Effector memory CD8-positive, alpha-beta T cell (primary cell): ENCODE measurements around the gene PDLIM5.
"Not testable (repeated sequence)": the region's sequence is repeated elsewhere in the genome, so short reads cannot be mapped to it uniquely, and the experiment has no call there.

Experiments
- ATAC-seq: fragments of 150-1000 bp; cut with Tn5 transposase; replicated peaks from 2 replicates; pipeline ENCODE4 v1.10.0; 2021; ENCODE audit warnings: mild to moderate bottlenecking, moderate library complexity
- DNase-seq, 3 experiments: peaks; one replicate each; pipeline ENCODE4 v3.0.0; 2021
- H3K27ac Mint-ChIP-seq, 2 donors: one replicate each; pipeline ENCODE4 v1.8.0; 2022; ENCODE audit warnings: mild to moderate bottlenecking in 2 of 2, mixed read lengths in 2 of 2, moderate library complexity in 2 of 2
- H3K27me3 Mint-ChIP-seq, 2 donors: one replicate each; pipeline ENCODE4 v1.8.0; 2022; ENCODE audit warnings: mixed read lengths in 2 of 2
- H3K36me3 Mint-ChIP-seq: one replicate; pipeline ENCODE4 v1.8.0; 2022; ENCODE audit warnings: mild to moderate bottlenecking, moderate library complexity, mixed read lengths; ENCODE audit not compliant: insufficient read depth
- H3K4me1 Mint-ChIP-seq, 2 donors: one replicate each; pipeline ENCODE4 v1.8.0; 2022; ENCODE audit warnings: low read depth in 2 of 2, mixed read lengths in 2 of 2
- H3K4me3 Mint-ChIP-seq, 2 donors: one replicate each; pipeline ENCODE4 v1.8.0; 2022; ENCODE audit warnings: mild to moderate bottlenecking in 2 of 2, mixed read lengths in 2 of 2, moderate library complexity in 2 of 2
- H3K9me3 Mint-ChIP-seq, 2 donors: one replicate each; pipeline ENCODE4 v1.8.0; 2022; ENCODE audit warnings: mixed read lengths in 2 of 2

Gene PDLIM5

GRCh38 chr4:94648699-94649098, 197.0 kb downstream of the PDLIM5 start:
- DNase-seq, result no peak
- Mint-ChIP-seq H3K4me3 (no peak overlapping the region), H3K27ac (no peak overlapping the region), H3K4me1 (no peaks in the 10 kb centered on the region), H3K36me3 (peaks cover 6% of the 10 kb centered on the region), H3K9me3 (no peaks in the 10 kb centered on the region), H3K27me3 (no peaks in the 10 kb centered on the region)
- ATAC-seq, result no peak

- no peak for ATAC-seq
- H3K36me3 Mint-ChIP-seq, result peaks cover 6% of the 10 kb centered on the region
- no peaks in the 10 kb centered on the region for H3K4me1 Mint-ChIP-seq
- H3K27ac Mint-ChIP-seq, result no peak overlapping the region
- H3K4me3 Mint-ChIP-seq, result no peak overlapping the region
- no peaks in the 10 kb centered on the region for H3K27me3 Mint-ChIP-seq
- no peaks in the 10 kb centered on the region for H3K9me3 Mint-ChIP-seq
- no peak for DNase-seq
Observed at GRCh38 chr4:94649381-94650133, 197.8 kb downstream of the PDLIM5 start.

- Mint-ChIP-seq H3K36me3 (peaks cover under 1% of the 10 kb centered on the region), H3K4me1 (no peaks in the 10 kb centered on the region), H3K27ac (no peak overlapping the region), H3K4me3 (no peak overlapping the region), H3K9me3 (no peaks in the 10 kb centered on the region), H3K27me3 (no peaks in the 10 kb centered on the region)
- ATAC-seq (no peak), DNase-seq (no peak)
Observed at GRCh38 chr4:94650134-94650495, 198.4 kb downstream of the PDLIM5 start.

GRCh38 chr4:94650690-94651089, 198.9 kb downstream of the PDLIM5 start:
- ATAC-seq, result no peak
- no peaks in the 10 kb centered on the region for H3K9me3 Mint-ChIP-seq

GRCh38 chr4:94653095-94653649, 201.4 kb downstream of the PDLIM5 start:
- Mint-ChIP-seq H3K9me3 (no peaks in the 10 kb centered on the region), H3K36me3 (peaks cover 7% of the 10 kb centered on the region), H3K4me1 (no peaks in the 10 kb centered on the region), H3K27me3 (no peaks in the 10 kb centered on the region), H3K4me3 (no peak overlapping the region), H3K27ac (no peak overlapping the region)
- no peak for ATAC-seq
- DNase-seq, result no peak

More at GRCh38 chr4:94650690-94651089, 198.9 kb downstream of the PDLIM5 start:
- H3K4me3 Mint-ChIP-seq, result no peak overlapping the region
- no peaks in the 10 kb centered on the region for H3K27me3 Mint-ChIP-seq
- no peaks in the 10 kb centered on the region for H3K4me1 Mint-ChIP-seq
- no peak for DNase-seq
- H3K27ac Mint-ChIP-seq, result no peak overlapping the region
- no peaks in the 10 kb centered on the region for H3K36me3 Mint-ChIP-seq

- H3K27me3 Mint-ChIP-seq, result no peaks in the 10 kb centered on the region
- no peak overlapping the region for H3K4me3 Mint-ChIP-seq
Observed at GRCh38 chr4:94653984-94654609, 202.4 kb downstream of the PDLIM5 start.

GRCh38 chr4:94654714-94655113, 203.0 kb downstream of the PDLIM5 start:
- Mint-ChIP-seq H3K27ac (no peak overlapping the region), H3K4me1 (no peaks in the 10 kb centered on the region), H3K4me3 (no peak overlapping the region), H3K9me3 (no peaks in the 10 kb centered on the region), H3K36me3 (peaks cover 11% of the 10 kb centered on the region), H3K27me3 (no peaks in the 10 kb centered on the region)
- DNase-seq (no peak), ATAC-seq (no peak)

More at GRCh38 chr4:94653984-94654609, 202.4 kb downstream of the PDLIM5 start:
- Mint-ChIP-seq H3K9me3 (no peaks in the 10 kb centered on the region), H3K4me1 (no peaks in the 10 kb centered on the region), H3K27ac (no peak overlapping the region), H3K36me3 (peaks cover 11% of the 10 kb centered on the region)
- ATAC-seq, result no peak
- DNase-seq, result no peak

GRCh38 chr4:94660614-94661013, 208.9 kb downstream of the PDLIM5 start:
- Mint-ChIP-seq H3K4me3 (no peak overlapping the region), H3K27ac (no peak overlapping the region), H3K9me3 (no peaks in the 10 kb centered on the region), H3K27me3 (no peaks in the 10 kb centered on the region), H3K36me3 (peaks cover 17% of the 10 kb centered on the region), H3K4me1 (peaks cover 0 to 3% of the 10 kb centered on the region in 2 donors)
- ATAC-seq (no peak), DNase-seq (no peak)

GRCh38 chr4:94665021-94665420, 213.3 kb downstream of the PDLIM5 start:
- ATAC-seq, H3K4me1 Mint-ChIP-seq, H3K27ac Mint-ChIP-seq, DNase-seq, H3K9me3 Mint-ChIP-seq, H3K36me3 Mint-ChIP-seq, H3K4me3 Mint-ChIP-seq, H3K27me3 Mint-ChIP-seq: not testable (repeated sequence)

GRCh38 chr4:94665500-94666404, 214.0 kb downstream of the PDLIM5 start:
- Mint-ChIP-seq H3K9me3 (no peaks in the 10 kb centered on the region), H3K27ac (no peak overlapping the region), H3K4me1 (no peaks in the 10 kb centered on the region), H3K27me3 (no peaks in the 10 kb centered on the region), H3K4me3 (no peak overlapping the region), H3K36me3 (peaks cover 6% of the 10 kb centered on the region)
- DNase-seq (no peak), ATAC-seq (no peak)

- H3K36me3 Mint-ChIP-seq, result peaks cover 6% of the 10 kb centered on the region
- no peak overlapping the region for H3K27ac Mint-ChIP-seq
- no peaks in the 10 kb centered on the region for H3K27me3 Mint-ChIP-seq
- no peaks in the 10 kb centered on the region for H3K4me1 Mint-ChIP-seq
- DNase-seq, result no peak
- no peak for ATAC-seq
- H3K4me3 Mint-ChIP-seq, result no peak overlapping the region
- H3K9me3 Mint-ChIP-seq, result no peaks in the 10 kb centered on the region
Observed at GRCh38 chr4:94668724-94669123, 217.0 kb downstream of the PDLIM5 start.

- no peak overlapping the region for H3K4me3 Mint-ChIP-seq
- ATAC-seq (no peak), DNase-seq (no peak)
- H3K27ac Mint-ChIP-seq, result peak overlapping the region in 1 of 2 donors; percentile 36
- no peaks in the 10 kb centered on the region for H3K27me3 Mint-ChIP-seq
- H3K36me3 Mint-ChIP-seq, result peaks cover 3% of the 10 kb centered on the region
- H3K9me3 Mint-ChIP-seq, result no peaks in the 10 kb centered on the region
- no peaks in the 10 kb centered on the region for H3K4me1 Mint-ChIP-seq
Observed at GRCh38 chr4:94669672-94670664, 218.2 kb downstream of the PDLIM5 start.
